Astrocyte of the cerebellum (primary cell): Measurements from ENCODE around the gene RTN4R.

ENCODE experiments used
- DNase-seq: peaks from one replicate; pipeline ENCODE4 v3.0.0-alpha.2; 2011; ENCODE audit warnings: low read depth
- H3K4me3 ChIP-seq: 2 replicates; pipeline ENCODE4 v1.5.1; 2011; ENCODE audit warnings: mild to moderate bottlenecking, low read depth, low read length, moderate library complexity
- in situ Hi-C: cut with HindIII; loops from 2 replicates; pipeline ENCODE4 v1.10.0; 2017; ENCODE audit warnings: low sequenced_read_pairs
- TF ChIP-seq, protein P1 (sequence below): IDR thresholded peaks from 2 replicates; pipeline ENCODE4 v1.5.1; 2012; ENCODE audit warnings: low read length, low read depth, moderate library complexity, mild to moderate bottlenecking; ENCODE audit errors: missing control alignments

RTN4R gene

DNA sequence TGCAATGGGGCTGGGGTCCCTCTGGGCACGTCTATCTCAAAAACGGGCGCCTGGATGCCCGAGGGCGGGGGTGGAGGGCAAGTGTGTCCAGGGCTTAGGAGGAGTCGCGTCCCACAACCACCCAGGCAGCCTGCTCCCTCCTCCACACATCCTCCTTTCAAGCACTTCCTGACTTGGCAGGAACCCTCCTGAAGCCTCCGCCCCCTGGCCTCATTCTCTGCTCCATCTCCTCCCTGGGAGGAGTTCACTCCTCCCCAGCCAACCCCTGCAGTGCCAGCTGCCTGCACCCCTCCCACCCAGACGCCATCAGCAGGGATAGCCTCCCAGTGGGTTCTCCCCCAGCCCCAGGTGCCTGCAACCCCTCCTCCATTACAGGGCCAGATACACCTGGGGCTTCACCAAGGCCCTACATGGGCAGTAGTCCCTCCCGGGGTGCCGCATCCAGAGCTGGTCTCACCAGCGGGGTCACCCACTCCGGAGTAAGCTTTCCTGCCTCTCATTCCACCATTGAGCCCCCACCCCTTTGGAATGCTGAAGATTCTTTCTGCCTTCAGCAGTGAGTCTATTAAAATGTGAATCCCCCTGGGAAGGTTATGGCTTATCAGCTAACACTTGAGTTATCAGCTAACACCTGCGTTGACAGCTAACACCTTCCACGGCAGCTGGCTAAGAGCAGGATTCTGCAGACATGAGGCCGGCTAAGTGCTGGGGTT is 24.4 kb downstream of the RTN4R start:
- no peak overlapping the region for H3K4me3 ChIP-seq
- in situ Hi-C loops, result no loop called here
- TF ChIP-seq, protein P1, sequence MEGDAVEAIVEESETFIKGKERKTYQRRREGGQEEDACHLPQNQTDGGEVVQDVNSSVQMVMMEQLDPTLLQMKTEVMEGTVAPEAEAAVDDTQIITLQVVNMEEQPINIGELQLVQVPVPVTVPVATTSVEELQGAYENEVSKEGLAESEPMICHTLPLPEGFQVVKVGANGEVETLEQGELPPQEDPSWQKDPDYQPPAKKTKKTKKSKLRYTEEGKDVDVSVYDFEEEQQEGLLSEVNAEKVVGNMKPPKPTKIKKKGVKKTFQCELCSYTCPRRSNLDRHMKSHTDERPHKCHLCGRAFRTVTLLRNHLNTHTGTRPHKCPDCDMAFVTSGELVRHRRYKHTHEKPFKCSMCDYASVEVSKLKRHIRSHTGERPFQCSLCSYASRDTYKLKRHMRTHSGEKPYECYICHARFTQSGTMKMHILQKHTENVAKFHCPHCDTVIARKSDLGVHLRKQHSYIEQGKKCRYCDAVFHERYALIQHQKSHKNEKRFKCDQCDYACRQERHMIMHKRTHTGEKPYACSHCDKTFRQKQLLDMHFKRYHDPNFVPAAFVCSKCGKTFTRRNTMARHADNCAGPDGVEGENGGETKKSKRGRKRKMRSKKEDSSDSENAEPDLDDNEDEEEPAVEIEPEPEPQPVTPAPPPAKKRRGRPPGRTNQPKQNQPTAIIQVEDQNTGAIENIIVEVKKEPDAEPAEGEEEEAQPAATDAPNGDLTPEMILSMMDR, result no peak
- DNase-seq, result peak; percentile 22

DNA sequence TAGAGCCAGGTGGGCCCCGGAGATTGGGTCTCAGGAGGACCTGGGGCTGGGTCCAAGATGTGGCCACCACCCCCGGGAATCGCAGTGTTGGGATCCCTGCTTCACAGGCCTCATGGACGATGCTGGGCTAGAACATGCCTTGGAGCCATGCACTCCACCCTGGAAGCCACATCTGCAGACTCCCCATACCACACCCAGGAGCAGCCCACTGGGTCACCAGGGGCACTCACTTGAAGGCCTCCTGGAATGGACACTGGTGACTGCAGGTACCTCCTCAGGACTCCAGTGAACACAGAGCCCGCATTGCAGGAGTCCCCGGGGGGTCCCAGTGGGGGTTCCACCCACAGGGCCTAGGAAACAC is 25.0 kb downstream of the RTN4R start:
- H3K4me3 ChIP-seq, result no peak overlapping the region
- in situ Hi-C loops, result no loop called here
- TF ChIP-seq, protein P1, result no peak
- no peak for DNase-seq

DNA sequence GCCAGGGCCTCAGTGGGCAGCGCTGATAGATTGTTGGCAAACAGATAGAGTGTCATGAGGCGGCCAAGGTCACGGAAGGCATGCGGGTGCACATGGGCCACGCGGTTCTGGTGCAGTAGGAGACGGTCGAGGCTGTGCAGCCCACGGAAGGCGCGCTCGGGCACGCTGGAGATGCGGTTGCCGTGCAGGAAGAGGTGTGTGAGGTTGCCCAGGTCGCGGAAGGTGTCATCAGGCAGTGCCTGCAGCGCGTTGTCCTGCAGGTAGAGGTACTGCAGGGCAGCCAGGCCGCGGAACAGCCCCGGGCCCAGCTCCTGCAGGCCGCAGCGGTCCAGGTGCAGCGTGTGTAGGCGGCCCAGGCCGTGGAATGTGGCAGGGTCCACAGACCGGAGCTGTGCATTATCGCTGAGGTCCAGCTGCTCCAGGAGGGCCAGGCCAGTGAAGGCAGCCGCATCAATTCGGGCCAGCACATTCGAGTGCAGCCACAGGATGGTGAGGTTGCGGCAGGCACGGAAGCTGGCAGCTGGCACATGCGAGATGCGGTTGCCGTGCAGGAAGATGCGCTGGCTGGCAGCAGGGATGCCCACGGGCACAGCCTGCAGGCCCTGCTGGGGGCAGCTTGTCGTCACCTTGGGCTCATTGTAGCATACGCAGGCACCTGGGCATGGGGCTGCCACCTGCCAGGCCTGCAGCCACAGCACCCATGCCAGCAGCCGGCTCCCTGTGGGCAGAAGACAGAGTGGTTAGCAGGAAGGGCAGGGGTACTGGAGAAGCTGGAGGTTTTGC is 25.5 kb downstream of the RTN4R start:
- TF ChIP-seq, protein P1, result no peak
- H3K4me3 ChIP-seq, result no peak overlapping the region
- in situ Hi-C loops, result no loop called here
- no peak for DNase-seq

DNA sequence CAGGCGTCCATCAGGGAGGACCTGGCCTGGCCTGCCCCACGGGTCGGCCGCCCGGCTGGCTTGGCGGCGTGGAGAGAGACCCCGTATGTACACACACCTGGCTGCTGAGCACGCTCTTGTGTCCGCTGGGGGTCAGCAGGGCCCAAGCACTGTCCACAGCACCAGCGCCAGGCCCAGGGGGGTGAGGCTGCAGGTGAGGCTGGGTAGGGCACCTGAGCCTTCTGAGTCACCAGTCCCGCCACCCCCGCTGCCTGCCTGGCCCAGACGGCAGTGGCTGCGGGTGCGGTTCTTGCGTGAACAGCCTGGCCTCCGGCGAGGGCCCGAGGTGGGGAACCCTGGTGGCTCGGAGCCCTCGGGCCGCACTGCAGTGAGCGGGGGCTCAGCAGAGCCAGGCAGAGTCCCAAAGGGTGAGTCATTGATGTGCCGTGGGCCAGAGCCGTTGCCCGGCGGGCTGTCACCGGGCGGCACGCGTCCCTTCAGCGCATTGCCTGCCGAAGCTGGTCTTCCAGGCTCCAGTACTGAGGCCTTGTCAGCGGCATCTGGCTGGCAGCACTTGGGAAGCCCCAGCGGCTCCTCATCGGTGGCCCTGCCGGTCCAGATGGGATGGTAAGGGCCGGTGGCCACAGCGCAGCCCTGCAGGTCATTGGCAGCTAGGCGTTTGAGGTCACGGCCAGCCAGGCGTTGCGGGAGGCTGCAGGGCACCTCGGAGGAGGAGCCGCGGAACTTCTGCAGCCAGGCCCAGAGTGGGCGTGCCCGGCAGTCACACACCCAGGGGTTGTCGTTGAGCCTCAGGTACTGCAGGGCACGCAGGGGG is 26.3 kb downstream of the RTN4R start:
- in situ Hi-C loops, result no loop called here
- H3K4me3 ChIP-seq, result no peak overlapping the region
- TF ChIP-seq, protein P1, result no peak
- DNase-seq, result no peak

DNA sequence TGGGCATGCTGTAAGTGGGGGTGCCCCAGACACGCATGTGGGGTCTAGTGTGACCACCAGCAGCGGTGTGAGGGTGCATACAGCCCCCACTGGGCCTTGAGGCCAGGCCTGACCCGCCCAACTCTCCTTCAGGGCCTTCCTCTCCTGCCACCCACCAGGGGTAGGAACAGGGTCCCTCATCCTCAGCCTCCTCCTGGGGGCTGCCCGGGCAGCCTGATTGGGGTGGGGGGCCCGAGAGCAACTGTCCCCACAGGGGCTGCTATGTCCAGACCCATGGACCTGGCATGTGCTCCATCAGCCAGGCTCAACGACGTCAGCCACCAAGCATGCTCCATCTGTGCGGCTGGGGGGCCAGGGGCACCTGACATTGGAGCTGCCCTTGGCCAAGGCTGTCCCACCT is 27.2 kb downstream of the RTN4R start:
- TF ChIP-seq, protein P1, result no peak
- no peak overlapping the region for H3K4me3 ChIP-seq
- no peak for DNase-seq
- in situ Hi-C loops, result no loop called here

DNA sequence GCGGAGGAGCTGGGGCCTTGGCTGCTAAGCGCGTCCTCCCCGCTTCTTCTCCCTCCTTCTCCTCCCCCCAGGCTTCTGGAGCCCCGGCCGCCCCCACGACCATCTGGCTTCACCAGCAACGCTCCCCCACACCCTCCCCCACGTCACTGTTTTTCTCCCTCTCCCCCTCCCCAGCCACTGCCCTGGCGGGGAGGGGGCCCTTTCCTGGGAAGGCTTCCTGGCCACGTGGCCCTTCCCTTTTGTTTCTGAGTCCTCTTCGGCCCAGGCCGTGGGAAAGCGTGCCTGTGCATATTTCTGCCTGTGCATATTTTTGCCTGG is 27.7 kb downstream of the RTN4R start:
- DNase-seq, result no peak
- TF ChIP-seq, protein P1, result no peak
- in situ Hi-C loops, result no loop called here
- H3K4me3 ChIP-seq, result no peak overlapping the region
